H1 (cell line): ENCODE data around the gene SEMA3F. TPM values are rescaled to one million over a fixed set of nuclear protein-coding genes. Genes with fewer than 3 reads are reported as not detected.

Source experiments
- CTCF ChIA-PET: fragments of 300-600 bp; sonication (Branson Sonifier 250); formaldehyde crosslinking; loops from one replicate; lab custom pipeline; 2021; ENCODE audit not compliant: partially characterized antibody; lab: Charles Lee
- POLR2A ChIA-PET: fragments of 300-600 bp; sonication (Branson Sonifier 250); formaldehyde crosslinking; loops from one replicate; lab custom pipeline; 2021; ENCODE audit warnings: inconsistent platforms; ENCODE audit not compliant: partially characterized antibody; lab: Charles Lee
- DNase-seq, 2 experiments: peaks; one replicate each; pipeline versions ENCODE4 v3.0.0 to v3.0.0-alpha.2; 2010 to 2022; ENCODE audit warnings: low spot score in 2 of 2, low read depth in 1 of 2, mixed read lengths in 1 of 2
- FAIRE-seq: peaks from 2 replicates; lab custom pipeline; 2011; peaks lifted over from hg19 to GRCh38; lab: Jason Lieb, UNC
- H2AFZ ChIP-seq: 2 replicates; pipeline ENCODE4 v1.8.1; 2012; ENCODE audit warnings: low read length, inconsistent platforms
- H2AK5ac ChIP-seq: 2 replicates; pipeline ENCODE4 v1.6.1; 2013; ENCODE audit warnings: low read depth, low read length
- H2BK120ac ChIP-seq: replicated peaks from 2 replicates; pipeline ENCODE3; 2013; ENCODE audit warnings: low read depth, low read length, inconsistent platforms
- H2BK12ac ChIP-seq: 2 replicates; pipeline ENCODE4 v1.6.1; 2013; ENCODE audit warnings: low read depth, low read length
- H2BK15ac ChIP-seq: 2 replicates; pipeline ENCODE4 v1.6.1; 2013; ENCODE audit warnings: low read length
- H2BK20ac ChIP-seq: 2 replicates; pipeline ENCODE4 v1.6.1; 2013; ENCODE audit warnings: low read length
- H2BK5ac ChIP-seq: 2 replicates; pipeline ENCODE4 v1.6.1; 2013; ENCODE audit warnings: low read depth, low read length
- H3K14ac ChIP-seq: 2 replicates; pipeline ENCODE4 v1.6.1; 2013; ENCODE audit warnings: inconsistent platforms; ENCODE audit not compliant: insufficient read length
- H3K18ac ChIP-seq: 2 replicates; pipeline ENCODE4 v1.6.1; 2013; ENCODE audit warnings: low read length; ENCODE audit errors: extremely low read depth
- H3K23ac ChIP-seq: 2 replicates; pipeline ENCODE4 v1.6.1; 2013; ENCODE audit warnings: inconsistent platforms; ENCODE audit not compliant: insufficient read length
- H3K23me2 ChIP-seq: 2 replicates; pipeline ENCODE4 v1.6.1; 2013; ENCODE audit warnings: low read depth, low read length
- H3K27ac ChIP-seq: 2 replicates; pipeline ENCODE4 v1.6.1; 2011; ENCODE audit warnings: low read depth, low read length, inconsistent platforms
- H3K27me3 ChIP-seq, 4 experiments: replicated peaks in 1 of 4; 1 replicate in 1 of 4; 2 replicates in 3 of 4; pipeline versions ENCODE4 v1.6.1 to v1.8.1; 2011 to 2013; ENCODE audit warnings: low read length in 3 of 4, mild to moderate bottlenecking in 3 of 4, inconsistent platforms in 2 of 4, mixed read lengths in 2 of 4, moderate library complexity in 1 of 4; ENCODE audit not compliant: control insufficient read depth in 3 of 4, insufficient read depth in 3 of 4; ENCODE audit errors: extremely low read depth in 1 of 4
- H3K36me3 ChIP-seq, 4 experiments: 2 replicates each; pipeline versions ENCODE4 v1.6.1 to v1.8.1; 2011 to 2013; ENCODE audit warnings: mild to moderate bottlenecking in 4 of 4, low read length in 3 of 4, moderate library complexity in 2 of 4, control low read depth in 1 of 4, inconsistent platforms in 1 of 4; ENCODE audit not compliant: insufficient read depth in 4 of 4, control insufficient read depth in 2 of 4
- H3K4ac ChIP-seq: replicated peaks from 2 replicates; pipeline ENCODE3; 2013; ENCODE audit warnings: low read length, low read depth, mixed read lengths, inconsistent platforms; ENCODE audit not compliant: insufficient read length
- H3K4me1 ChIP-seq, 4 experiments: replicated peaks in 1 of 4; 1 replicate in 1 of 4; 2 replicates in 3 of 4; pipeline versions ENCODE4 v1.6.1 to v1.8.1; 2011 to 2013; ENCODE audit warnings: low read length in 3 of 4, inconsistent platforms in 2 of 4, mixed read lengths in 1 of 4; ENCODE audit not compliant: insufficient read depth in 4 of 4, control insufficient read depth in 3 of 4
- H3K4me2 ChIP-seq, 2 experiments: 2 replicates each; pipeline versions ENCODE4 v1.6.1 to v1.8.1; 2011 to 2013; ENCODE audit warnings: low read depth in 2 of 2, low read length in 2 of 2, control low read depth in 1 of 2, inconsistent platforms in 1 of 2, mild to moderate bottlenecking in 1 of 2; ENCODE audit not compliant: insufficient read depth in 1 of 2
- H3K4me3 ChIP-seq, 4 experiments: fragments of 200-600, 300-600 bp in 1 of 4; sonication (generic), shearing (Covaris generic), sonication (Bioruptor Twin) in 1 of 4; 2 replicates each; pipeline versions ENCODE4 v1.5.1 to v1.8.1; 2011 to 2016; ENCODE audit warnings: low read length in 4 of 4, low read depth in 3 of 4, control low read depth in 2 of 4, inconsistent platforms in 2 of 4, mild to moderate bottlenecking in 2 of 4, mixed read lengths in 1 of 4, moderate library complexity in 1 of 4; ENCODE audit not compliant: insufficient read depth in 2 of 4; ENCODE audit errors: extremely low read depth in 1 of 4
- H3K56ac ChIP-seq: replicated peaks from 2 replicates; pipeline ENCODE3; 2013; ENCODE audit warnings: low read depth, mild to moderate bottlenecking, mixed read lengths, low read length, inconsistent platforms; ENCODE audit not compliant: insufficient read length
- H3K79me1 ChIP-seq: 2 replicates; pipeline ENCODE4 v1.6.1; 2013; ENCODE audit warnings: low read depth, low read length, control low read depth
- H3K79me2 ChIP-seq, 2 experiments: 2 replicates each; pipeline versions ENCODE4 v1.6.1 to v1.8.1; 2012 to 2013; ENCODE audit warnings: low read length in 2 of 2, mild to moderate bottlenecking in 2 of 2, inconsistent platforms in 1 of 2; ENCODE audit not compliant: insufficient read depth in 2 of 2, control insufficient read depth in 1 of 2
- H3K9ac ChIP-seq, 4 experiments: replicated peaks in 1 of 4; 1 replicate in 1 of 4; 2 replicates in 3 of 4; pipeline versions ENCODE4 v1.6.1 to v1.8.1; 2011 to 2013; ENCODE audit warnings: low read depth in 3 of 4, low read length in 3 of 4, control low read depth in 2 of 4, mild to moderate bottlenecking in 2 of 4, moderate library complexity in 2 of 4, inconsistent platforms in 1 of 4; ENCODE audit errors: extremely low read depth in 1 of 4
- H3K9me3 ChIP-seq, 2 experiments: 2 replicates each; pipeline versions ENCODE4 v1.6.1 to v1.8.1; 2012 to 2013; ENCODE audit warnings: mild to moderate bottlenecking in 2 of 2, moderate library complexity in 2 of 2, control low read depth in 1 of 2, inconsistent platforms in 1 of 2, low read depth in 1 of 2, low read length in 1 of 2, mixed read lengths in 1 of 2; ENCODE audit not compliant: insufficient read depth in 2 of 2
- H4K20me1 ChIP-seq, 2 experiments: replicated peaks in 1 of 2; 2 replicates each; pipeline versions ENCODE3 to v1.8.1; 2011 to 2013; ENCODE audit warnings: inconsistent platforms in 2 of 2, low read length in 2 of 2, mild to moderate bottlenecking in 1 of 2; ENCODE audit not compliant: insufficient read depth in 2 of 2, control insufficient read depth in 1 of 2
- H4K5ac ChIP-seq: 2 replicates; pipeline ENCODE4 v1.6.1; 2013; ENCODE audit warnings: low read length, low read depth, mixed read lengths, inconsistent platforms; ENCODE audit not compliant: insufficient read length
- H4K8ac ChIP-seq: 2 replicates; pipeline ENCODE4 v1.8.0; 2013; ENCODE audit warnings: mild to moderate bottlenecking, moderate library complexity, low read length, inconsistent platforms; ENCODE audit not compliant: insufficient read depth; ENCODE audit errors: extremely low read depth
- H4K91ac ChIP-seq: replicated peaks from 2 replicates; pipeline ENCODE3; 2013; ENCODE audit warnings: low read length, mixed read lengths, inconsistent platforms; ENCODE audit not compliant: insufficient read length
- EGR1 ChIP-seq: IDR thresholded peaks from 2 replicates; pipeline ENCODE4 v1.6.1; 2011; ENCODE audit warnings: low read depth, low read length, borderline replicate concordance
- RNF2 ChIP-seq: fragments of 200-900, 300-1000 bp; sonication (generic); IDR thresholded peaks from 2 replicates; pipeline ENCODE4 v1.7.1; 2016; ENCODE audit warnings: borderline replicate concordance, low read depth, mild to moderate bottlenecking, antibody characterized with exemption, low read length; ENCODE audit not compliant: poor library complexity, severe bottlenecking; ENCODE audit errors: missing control alignments
- WGBS, 2 experiments: shearing (Covaris generic) in 1 of 2; methylation state at CpG; one replicate each; pipeline versions ENCODE4 v1.1.6 to v1.1.7; 2013 to 2015; ENCODE audit warnings: low lambda C conversion rate in 2 of 2, mixed read lengths in 2 of 2, inconsistent platforms in 1 of 2, low coverage in 1 of 2, missing lambda C conversion rate in 1 of 2; ENCODE audit not compliant: insufficient replicate concordance in 2 of 2, insufficient coverage in 1 of 2, insufficient read length in 1 of 2; ENCODE audit errors: extremely low coverage in 1 of 2, missing lambda C conversion rate in 1 of 2; 5-methylcytosine and 5-hydroxymethylcytosine counted together
- polyA plus RNA-seq, 7 experiments: library from polyadenylated mRNA; depleted of rRNA in 3 of 7; stranded (reverse) in 5 of 7; unstranded in 2 of 7; fragments of >200 nt in 5 of 7; fragments of 200-250 nt in 2 of 7; gene quantifications; 1 replicate in 5 of 7; 2 replicates in 1 of 7; 4 replicates in 1 of 7; pipeline versions ENCODE4 v1.2.1 to v1.2.3, GENCODE V29; 2011 to 2013; ENCODE audit warnings: missing spikeins in 2 of 7, mixed read lengths in 2 of 7
- total RNA-seq: library from RNA; stranded (reverse); fragmentation: NEBNext Ultra II Directional; extraction: Animal tissue kit (Norgen Biotek cat#: 25700); gene quantifications from 2 replicates; pipeline ENCODE4 v1.2.1, GENCODE V29; 2021

Gene SEMA3F
- total and polyA plus RNA-seq, 2 of the 8 experiments (the other 6 are each of a cell fraction or from before 2014, with no cell fraction given): 20.3 to 37.0 TPM

GRCh38 chr3:50208677-50209344 is 53.7 kb downstream of the SEMA3F start:
- Histone ChIP-seq H2BK12ac (0 out of 2 replicates have a peak overlapping the region, but pooled peaks have one; percentile 50), H3K4me2 (no peak overlapping the region), H3K9me3 (no peaks in the 10 kb centered on the region), H3K23ac (no peak overlapping the region), H3K27me3 (peaks cover 2 to 28% (median 21%) of the 10 kb centered on the region in 4 experiments), H3K27ac (no peak overlapping the region), H4K8ac (peak overlapping the region; percentile 35; the same call in 1 of the 2 replicates), H2BK120ac (peak overlapping the region; percentile 77), H3K4ac (no peak overlapping the region), H3K36me3 (no peaks in the 10 kb centered on the region), H2BK5ac (no peak overlapping the region), H2BK15ac (peak overlapping the region; percentile 40; the same call in 1 of the 2 replicates), H4K20me1 (no peaks in the 10 kb centered on the region), H3K79me2 (no peaks in the 10 kb centered on the region), H3K9ac (no peak overlapping the region), H2AK5ac (no peak overlapping the region), H3K4me3 (no peak overlapping the region), H3K18ac (no peak overlapping the region), H3K56ac (no peak overlapping the region), H3K79me1 (no peaks in the 10 kb centered on the region), H4K5ac (no peak overlapping the region), H2BK20ac (no peak overlapping the region), H3K23me2 (peaks cover 6% of the 10 kb centered on the region), H4K91ac (no peak overlapping the region), H2AFZ (no peak overlapping the region), H3K14ac (no peak overlapping the region), H3K4me1 (peaks cover 0 to 28% (median 19%) of the 10 kb centered on the region in 4 experiments; a peak in 6 of 7 replicates)
- TF ChIP-seq RNF2 (no peak), EGR1 (no peak)
- 85% methylated on average over 13 of the region's 14 CpGs; no CpG with 5 or more reads in 1 of the 2 experiments for WGBS, 2 experiments
- FAIRE-seq (no peak), DNase-seq (no peak)
- ChIA-PET POLR2A (interaction anchor here (0.8 to 4.3 kb wide), 2 partner anchors 13 to 17 kb away, joined by 3 to 20 read pairs; no protein-coding TSS in a partner anchor), CTCF (interaction anchor here (0.6 to 48.1 kb wide), 10 partner anchors 3 to 399 kb away, joined by 3 to 2149 read pairs (median 6); partner anchors contain the start of genes GNAI2, GNAT1, HYAL2 and LSMEM2)
